ENCODE data around the gene PCNX2. TPM values are rescaled to one million over a fixed set of nuclear protein-coding genes. Genes with fewer than 3 reads are reported as not detected.

PCNX2 gene
- total and polyA plus RNA-seq, 2 of the 8 experiments (the other 6 are each of a cell fraction or from before 2014, with no cell fraction given): 46.1 to 57.6 TPM

- TF ChIP-seq CHD7 (IDR thresholded peaks at IDR 0.05; ENCODE audit: insufficient replicate concordance, low read length) (no peak), JUND (IDR thresholded peaks at IDR 0.05; ENCODE audit: low read length) (no peak), USF2 (IDR thresholded peaks at IDR 0.05; ENCODE audit: low read length) (no peak), NRF1 (IDR thresholded peaks at IDR 0.05; ENCODE audit: low read depth, low read length) (no peak), SIN3A (conservative IDR thresholded peaks at IDR 0.05 in 1 of 2, IDR thresholded peaks at IDR 0.05 in 1 of 2; ENCODE audit: low read depth in 1 of 2, low read length in 2 of 2) (no peak), YY1 (IDR thresholded peaks at IDR 0.05; ENCODE audit: low read depth, low read length) (no peak), POLR2A (IDR thresholded peaks at IDR 0.05; ENCODE audit: control extremely low read depth in 1 of 2, low read depth in 2 of 2, low read length in 2 of 2) (no peak), POU5F1 (IDR thresholded peaks at IDR 0.05; ENCODE audit: low read depth, low read length) (no peak), RAD21 (IDR thresholded peaks at IDR 0.05 in 1 of 2, conservative IDR thresholded peaks at IDR 0.05 in 1 of 2; ENCODE audit: low read depth in 2 of 2, low read length in 2 of 2) (no peak), MAX (IDR thresholded peaks at IDR 0.05) (no peak)
Measured at GRCh38 chr1:232949636-232950196, 345.8 kb downstream of the PCNX2 start (continued).
